ENCODE measurements around the gene COL13A1. TPM values are rescaled to one million over a fixed set of nuclear protein-coding genes. Genes with fewer than 3 reads are reported as not detected.

The COL13A1 gene
- total and polyA plus RNA-seq, 2 of the 8 experiments (the other 6 are each of a cell fraction or from before 2014, with no cell fraction given), result 2.6 to 5.2 TPM

DNA sequence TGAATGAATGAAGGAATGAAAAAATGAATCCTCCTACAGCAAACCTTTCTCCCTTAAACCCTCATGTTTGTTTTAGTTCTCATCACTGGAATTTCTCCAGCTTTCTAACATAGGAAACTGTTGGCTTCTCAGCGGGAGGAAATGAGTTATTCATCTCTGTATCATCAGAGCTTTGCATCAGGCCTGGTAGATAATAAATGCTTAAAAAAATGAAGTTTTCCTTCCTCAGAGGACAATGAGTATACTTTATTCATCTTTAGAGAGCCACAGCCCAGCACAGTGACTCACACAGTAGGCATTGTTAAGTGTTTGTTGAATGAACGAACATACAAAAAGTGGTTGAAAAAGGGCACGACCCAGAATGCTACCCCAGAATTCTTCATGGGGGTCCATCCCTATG is 62.6 kb downstream of the COL13A1 start:
- Histone ChIP-seq H4K8ac (ENCODE audit: extremely low read depth, insufficient read depth, low read length) (no peak overlapping the region), H3K23me2 (ENCODE audit: low read depth, low read length) (no peaks in the 10 kb centered on the region), H3K4me3 (ENCODE audit: extremely low read depth in 1 of 4, insufficient read depth in 2 of 4, low read depth in 3 of 4, low read length in 4 of 4) (no peak overlapping the region), H3K27me3 (replicated peaks in 1 of 4; ENCODE audit: control insufficient read depth in 3 of 4, extremely low read depth in 1 of 4, insufficient read depth in 3 of 4, low read length in 3 of 4) (no peaks in the 10 kb centered on the region; a peak in 1 of 7 replicates), H2AFZ (ENCODE audit: low read length) (no peak overlapping the region), H3K23ac (ENCODE audit: insufficient read length) (no peak overlapping the region), H2BK20ac (ENCODE audit: low read length) (peak overlapping the region; percentile 97; the same call in 1 of the 2 replicates), H3K4ac (replicated peaks; ENCODE audit: insufficient read length, low read depth, low read length) (no peak overlapping the region), H2BK120ac (replicated peaks; ENCODE audit: low read depth, low read length) (no peak overlapping the region), H3K9me3 (ENCODE audit: insufficient read depth in 2 of 2, low read depth in 1 of 2, low read length in 1 of 2) (no peaks in the 10 kb centered on the region), H2AK5ac (ENCODE audit: low read depth, low read length) (no peak overlapping the region), H2BK15ac (ENCODE audit: low read length) (no peak overlapping the region; the same call in 1 of the 2 replicates), H2BK5ac (ENCODE audit: low read depth, low read length) (no peak overlapping the region; the same call in 1 of the 2 replicates), H3K4me1 (replicated peaks in 1 of 4; ENCODE audit: control insufficient read depth in 3 of 4, insufficient read depth in 4 of 4, low read length in 3 of 4) (peaks cover 4 to 58% (median 40%) of the 10 kb centered on the region in 4 experiments), H3K9ac (replicated peaks in 1 of 4; ENCODE audit: extremely low read depth in 1 of 4, low read depth in 3 of 4, low read length in 3 of 4) (no peak overlapping the region; a peak in 1 of 7 replicates), H3K79me2 (ENCODE audit: control insufficient read depth in 1 of 2, insufficient read depth in 2 of 2, low read length in 2 of 2) (no peaks in the 10 kb centered on the region), H3K36me3 (ENCODE audit: control insufficient read depth in 2 of 4, insufficient read depth in 4 of 4, low read length in 3 of 4) (no peaks in the 10 kb centered on the region), H4K91ac (replicated peaks; ENCODE audit: insufficient read length, low read length) (no peak overlapping the region), H3K18ac (ENCODE audit: extremely low read depth, low read length) (no peak overlapping the region), H2BK12ac (ENCODE audit: low read depth, low read length) (no peak overlapping the region), H4K20me1 (replicated peaks in 1 of 2; ENCODE audit: control insufficient read depth in 1 of 2, insufficient read depth in 2 of 2, low read length in 2 of 2) (no peaks in the 10 kb centered on the region), H3K79me1 (ENCODE audit: low read depth, low read length) (no peaks in the 10 kb centered on the region), H3K56ac (replicated peaks; ENCODE audit: insufficient read length, low read depth, low read length) (no peak overlapping the region), H3K27ac (ENCODE audit: low read depth, low read length) (no peak overlapping the region), H3K14ac (ENCODE audit: insufficient read length) (no peak overlapping the region), H4K5ac (ENCODE audit: insufficient read length, low read depth, low read length) (no peak overlapping the region), H3K4me2 (ENCODE audit: insufficient read depth in 1 of 2, low read depth in 2 of 2, low read length in 2 of 2) (no peak overlapping the region)
- no peak for DNase-seq (ENCODE audit: low read depth in 1 of 2, low spot score in 2 of 2)
- CTCF ChIA-PET (ENCODE audit: partially characterized antibody), result interaction anchor here (0.7 to 15.3 kb wide), 6 partner anchors 14 to 121 kb away, joined by 3 to 170 read pairs (median 4); no protein-coding TSS in a partner anchor
- TF ChIP-seq BRCA1 (IDR thresholded peaks at IDR 0.05; ENCODE audit: low read depth, low read length) (no peak), RXRA (IDR thresholded peaks at IDR 0.05; ENCODE audit: insufficient read depth, low read depth, low read length) (no peak), KDM5A (IDR thresholded peaks at IDR 0.05; ENCODE audit: low read length) (no peak), HDAC6 (IDR thresholded peaks at IDR 0.05; ENCODE audit: low read depth, low read length) (no peak), RNF2 (IDR thresholded peaks at IDR 0.05; ENCODE audit: borderline replicate concordance, low read depth, low read length, missing control alignments, poor library complexity, severe bottlenecking) (no peak), MAFK (IDR thresholded peaks at IDR 0.05; ENCODE audit: low read depth, low read length) (no peak), EP300 (IDR thresholded peaks at IDR 0.05; ENCODE audit: borderline replicate concordance in 1 of 2, low read depth in 2 of 2, low read length in 2 of 2) (no peak), SAP30 (IDR thresholded peaks at IDR 0.05; ENCODE audit: insufficient read depth, insufficient replicate concordance, low read length) (no peak), RAD21 (IDR thresholded peaks at IDR 0.05 in 1 of 2, conservative IDR thresholded peaks at IDR 0.05 in 1 of 2; ENCODE audit: low read depth in 2 of 2, low read length in 2 of 2) (no peak), GTF2F1 (IDR thresholded peaks at IDR 0.05; ENCODE audit: borderline replicate concordance, low read depth, low read length) (no peak), GABPA (IDR thresholded peaks at IDR 0.05; ENCODE audit: borderline replicate concordance, insufficient read depth, low read length) (no peak)
- TF ChIP-seq, protein P1, sequence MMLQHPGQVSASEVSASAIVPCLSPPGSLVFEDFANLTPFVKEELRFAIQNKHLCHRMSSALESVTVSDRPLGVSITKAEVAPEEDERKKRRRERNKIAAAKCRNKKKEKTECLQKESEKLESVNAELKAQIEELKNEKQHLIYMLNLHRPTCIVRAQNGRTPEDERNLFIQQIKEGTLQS (IDR thresholded peaks at IDR 0.05; ENCODE audit: insufficient read depth, low read depth, low read length), result no peak
- WGBS, 2 experiments (ENCODE audit: extremely low coverage in 1 of 2, insufficient coverage in 1 of 2, insufficient read length in 1 of 2, insufficient replicate concordance in 2 of 2, low coverage in 1 of 2, low lambda C conversion rate in 2 of 2, missing lambda C conversion rate in 1 of 2), result 79% methylated on average over 3 of the region's 3 CpGs; no CpG with 5 or more reads in 1 of the 2 experiments
- POLR2A ChIA-PET (ENCODE audit: partially characterized antibody), result no interaction called here
- no peak for FAIRE-seq

Measured in H1 (cell line).